ENCODE measurements around the gene SCUBE3. TPM values are rescaled to one million over a fixed set of nuclear protein-coding genes. Genes with fewer than 3 reads are reported as not detected.

Gene SCUBE3
- total RNA-seq, 1 experiment from 2014 or later = 0.17 TPM

GRCh38 chr6:35191889-35192288 is 21.9 kb upstream of the SCUBE3 start:
- H3K27ac ChIP-seq = no peak overlapping the region

GRCh38 chr6:35192301-35192860 is 21.4 kb upstream of the SCUBE3 start:
- no peak overlapping the region for H3K4me3 ChIP-seq
- no peak for DNase-seq
- H3K27ac ChIP-seq = no peak overlapping the region
- H3K36me3 ChIP-seq (ENCODE audit: low read depth) = no peaks in the 10 kb centered on the region
- peaks cover 15% of the 10 kb centered on the region; the same call in 1 of the 2 replicates for H3K4me1 ChIP-seq (replicated peaks; ENCODE audit: insufficient read depth)
- H3K9me2 ChIP-seq (ENCODE audit: insufficient read depth) = no peaks in the 10 kb centered on the region
- H3K4me2 ChIP-seq = no peak overlapping the region
- no peak overlapping the region for H2AFZ ChIP-seq
- H3F3A ChIP-seq (ENCODE audit: insufficient read depth, low read depth) = no peaks in the 10 kb centered on the region
- no peaks in the 10 kb centered on the region for H4K20me1 ChIP-seq (ENCODE audit: insufficient read depth)
- H3K9me3 ChIP-seq (ENCODE audit: insufficient read depth, low read depth) = no peaks in the 10 kb centered on the region
- BruUV-seq (replicated peaks) = no TSS peak
- CTCF ChIA-PET = no interaction called here
- H3K79me2 ChIP-seq (ENCODE audit: low read depth) = no peaks in the 10 kb centered on the region
- POLR2A ChIA-PET (ENCODE audit: unreplicated experiment) = no interaction called here
- TF ChIP-seq CTCF (conservative IDR thresholded peaks at IDR 0.05) (no peak), EZH2 (IDR thresholded peaks at IDR 0.05; ENCODE audit: low read depth) (no peak)
- intact Hi-C loops (cut with micrococcal nuclease; ENCODE audit: unreplicated experiment) = no loop called here
- no peaks in the 10 kb centered on the region for H3K27me3 ChIP-seq (ENCODE audit: insufficient read depth, low read depth)

More at GRCh38 chr6:35191889-35192288, 21.9 kb upstream of the SCUBE3 start:
- no peak for TF ChIP-seq CTCF (conservative IDR thresholded peaks at IDR 0.05)
- TF ChIP-seq EZH2 (IDR thresholded peaks at IDR 0.05; ENCODE audit: low read depth) = no peak
- DNase-seq = no peak
- no TSS peak for BruUV-seq (replicated peaks)
- Histone ChIP-seq H3K79me2 (ENCODE audit: low read depth) (no peaks in the 10 kb centered on the region), H3K4me1 (replicated peaks; ENCODE audit: insufficient read depth) (peaks cover 16% of the 10 kb centered on the region; the same call in 1 of the 2 replicates), H3K36me3 (ENCODE audit: low read depth) (no peaks in the 10 kb centered on the region), H3K9me2 (ENCODE audit: insufficient read depth) (no peaks in the 10 kb centered on the region), H3K27me3 (ENCODE audit: insufficient read depth, low read depth) (no peaks in the 10 kb centered on the region), H3K4me3 (no peak overlapping the region), H4K20me1 (ENCODE audit: insufficient read depth) (no peaks in the 10 kb centered on the region), H3F3A (ENCODE audit: insufficient read depth, low read depth) (no peaks in the 10 kb centered on the region), H2AFZ (no peak overlapping the region), H3K9me3 (ENCODE audit: insufficient read depth, low read depth) (no peaks in the 10 kb centered on the region), H3K4me2 (no peak overlapping the region)
- ChIA-PET CTCF (no interaction called here), POLR2A (ENCODE audit: unreplicated experiment) (no interaction called here)
- intact Hi-C loops (cut with micrococcal nuclease; ENCODE audit: unreplicated experiment) = no loop called here

DNA sequence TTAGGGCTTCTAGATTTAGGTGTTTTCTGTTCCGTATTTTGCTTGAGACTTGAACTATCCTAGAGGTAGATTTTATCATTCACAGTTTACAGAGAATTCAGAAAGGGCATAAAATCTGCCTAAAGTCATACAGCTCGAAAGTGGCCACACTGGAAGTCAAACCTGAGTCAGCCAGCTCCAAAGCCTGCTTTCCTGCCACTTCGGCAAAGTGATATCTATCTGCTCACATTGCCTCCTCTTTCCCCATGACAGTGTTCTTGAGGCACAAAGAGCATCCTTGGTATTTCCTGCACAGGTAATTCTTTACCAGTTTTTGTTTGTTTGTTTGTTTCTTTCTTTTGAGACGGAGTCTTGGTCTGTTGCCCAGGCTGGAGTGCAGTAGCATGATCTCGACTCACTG is 19.4 kb upstream of the SCUBE3 start:
- H3K4me1 ChIP-seq (replicated peaks; ENCODE audit: insufficient read depth) = peaks cover 14% of the 10 kb centered on the region; the same call in 1 of the 2 replicates
- no peak for DNase-seq
- intact Hi-C loops (cut with micrococcal nuclease; ENCODE audit: unreplicated experiment) = no loop called here
- ChIA-PET CTCF (no interaction called here), POLR2A (ENCODE audit: unreplicated experiment) (no interaction called here)
- no TSS peak for BruUV-seq (replicated peaks)
- H3K4me3 ChIP-seq = no peak overlapping the region
- no peaks in the 10 kb centered on the region for H4K20me1 ChIP-seq (ENCODE audit: insufficient read depth)
- no peak overlapping the region for H3K4me2 ChIP-seq
- H3F3A ChIP-seq (ENCODE audit: insufficient read depth, low read depth) = no peaks in the 10 kb centered on the region
- H2AFZ ChIP-seq = no peak overlapping the region
- H3K36me3 ChIP-seq (ENCODE audit: low read depth) = no peaks in the 10 kb centered on the region
- no peaks in the 10 kb centered on the region for H3K9me2 ChIP-seq (ENCODE audit: insufficient read depth)
- no peak for TF ChIP-seq EZH2 (IDR thresholded peaks at IDR 0.05; ENCODE audit: low read depth)
- no peak for TF ChIP-seq CTCF (conservative IDR thresholded peaks at IDR 0.05)
- H3K79me2 ChIP-seq (ENCODE audit: low read depth) = no peaks in the 10 kb centered on the region
- H3K9me3 ChIP-seq (ENCODE audit: insufficient read depth, low read depth) = no peaks in the 10 kb centered on the region
- no peak overlapping the region for H3K27ac ChIP-seq
- no peaks in the 10 kb centered on the region for H3K27me3 ChIP-seq (ENCODE audit: insufficient read depth, low read depth)
